LNCaP clone FGC (cell line): Measurements from ENCODE around the gene ABCA2.
"Not testable (repeated sequence)": the region's sequence is repeated elsewhere in the genome, so short reads cannot be mapped to it uniquely, and the experiment has no call there.

ENCODE experiments used
- DNase-seq: peaks from one replicate; pipeline ENCODE4 v3.0.0-alpha.2; 2011; ENCODE audit warnings: low read depth
- H3K4me3 ChIP-seq: 2 replicates; pipeline ENCODE4 v1.5.1; 2011; ENCODE audit warnings: mild to moderate bottlenecking, low read depth, low read length, control low read depth
- CTCF ChIP-seq: IDR thresholded peaks from 2 replicates; pipeline ENCODE4 v1.5.1; 2012; ENCODE audit warnings: mild to moderate bottlenecking; ENCODE audit not compliant: control insufficient read depth, insufficient read depth; ENCODE audit errors: extremely low read depth

ABCA2 gene

GRCh38 chr9:137067860-137068538 is 40.0 kb upstream of the ABCA2 start:
- TF ChIP-seq CTCF = peak; percentile 71
- H3K4me3 ChIP-seq = peak overlapping the region; percentile 64
- peak; percentile 72 for DNase-seq

- no peak overlapping the region for H3K4me3 ChIP-seq
- DNase-seq = no peak
- no peak for TF ChIP-seq CTCF
These were observed 38.2 kb upstream of the ABCA2 start for GRCh38 chr9:137066096-137066861.

- TF ChIP-seq CTCF = no peak
- DNase-seq = no peak
- H3K4me3 ChIP-seq = no peak overlapping the region
These were observed 37.4 kb upstream of the ABCA2 start for GRCh38 chr9:137065336-137065967.

GRCh38 chr9:137064880-137065164 is 36.8 kb upstream of the ABCA2 start:
- DNase-seq = no peak
- TF ChIP-seq CTCF = no peak
- H3K4me3 ChIP-seq = no peak overlapping the region

GRCh38 chr9:137064027-137064879 is 36.2 kb upstream of the ABCA2 start:
- no peak overlapping the region for H3K4me3 ChIP-seq
- peak; percentile 98 for TF ChIP-seq CTCF
- DNase-seq = no peak

GRCh38 chr9:137063311-137064026 is 35.4 kb upstream of the ABCA2 start:
- H3K4me3 ChIP-seq = no peak overlapping the region
- TF ChIP-seq CTCF = no peak
- DNase-seq = no peak

GRCh38 chr9:137062798-137063197 is 34.8 kb upstream of the ABCA2 start:
- H3K4me3 ChIP-seq, DNase-seq: not testable (repeated sequence)
